Adipocyte (in vitro differentiated cells): ENCODE measurements around the gene PFDN2.

Source experiments
- DNase-seq: peaks from one replicate; pipeline ENCODE4 v3.0.0-alpha.2; 2015; ENCODE audit warnings: low read depth
- H3K27me3 ChIP-seq: replicated peaks from 2 replicates; pipeline ENCODE4 v1.7.0; 2013; ENCODE audit warnings: mild to moderate bottlenecking, low read length, moderate library complexity; ENCODE audit not compliant: control insufficient read depth, insufficient read depth
- H3K36me3 ChIP-seq: 2 replicates; pipeline ENCODE4 v1.7.0; 2013; ENCODE audit warnings: low read length, mild to moderate bottlenecking, moderate library complexity; ENCODE audit not compliant: control insufficient read depth, insufficient read depth, severe bottlenecking
- H3K4me1 ChIP-seq: 2 replicates; pipeline ENCODE4 v1.7.0; 2013; ENCODE audit warnings: mild to moderate bottlenecking, low read length, moderate library complexity; ENCODE audit not compliant: control insufficient read depth, insufficient read depth
- H3K4me3 ChIP-seq: 2 replicates; pipeline ENCODE4 v1.7.0; 2013; ENCODE audit warnings: mild to moderate bottlenecking, low read length, moderate library complexity
- H3K9ac ChIP-seq: 2 replicates; pipeline ENCODE4 v1.7.0; 2013; ENCODE audit warnings: mild to moderate bottlenecking, low read length, moderate library complexity
- H3K9me3 ChIP-seq: 2 replicates; pipeline ENCODE4 v1.7.0; 2013; ENCODE audit warnings: mild to moderate bottlenecking, low read length, moderate library complexity; ENCODE audit not compliant: control insufficient read depth

Gene PFDN2

DNA sequence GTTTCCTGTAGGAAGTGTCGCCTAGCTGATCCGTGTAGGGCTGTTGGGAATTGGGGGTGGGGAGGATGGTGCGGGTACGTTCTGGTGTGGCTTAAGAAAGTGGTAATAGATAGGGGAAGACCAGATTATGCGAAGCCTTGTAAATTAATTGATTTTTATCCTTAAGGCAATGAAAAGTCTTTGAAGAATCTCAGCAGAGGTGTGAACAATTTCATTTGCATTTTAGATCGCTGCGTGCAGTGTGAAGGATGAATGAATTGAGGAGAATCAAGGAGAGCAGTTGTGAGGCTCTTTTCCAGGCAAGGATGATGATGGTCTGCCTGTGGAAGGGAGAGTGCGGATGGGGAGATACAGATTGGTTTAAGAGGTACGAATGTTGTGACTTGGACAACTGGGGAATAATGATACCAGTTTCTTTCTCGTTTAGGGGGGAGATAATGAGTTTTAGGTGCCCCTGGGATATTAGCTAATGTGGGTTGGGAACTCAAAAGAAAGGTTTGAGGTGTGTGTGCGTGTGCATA is 15.4 kb upstream of the PFDN2 start:
- Histone ChIP-seq H3K9ac (peak overlapping the region; percentile 95), H3K4me1 (peaks cover 35% of the 10 kb centered on the region), H3K36me3 (peaks cover 18% of the 10 kb centered on the region), H3K27me3 (no peaks in the 10 kb centered on the region), H3K4me3 (peak overlapping the region; percentile 94), H3K9me3 (no peaks in the 10 kb centered on the region)
- no peak for DNase-seq

DNA sequence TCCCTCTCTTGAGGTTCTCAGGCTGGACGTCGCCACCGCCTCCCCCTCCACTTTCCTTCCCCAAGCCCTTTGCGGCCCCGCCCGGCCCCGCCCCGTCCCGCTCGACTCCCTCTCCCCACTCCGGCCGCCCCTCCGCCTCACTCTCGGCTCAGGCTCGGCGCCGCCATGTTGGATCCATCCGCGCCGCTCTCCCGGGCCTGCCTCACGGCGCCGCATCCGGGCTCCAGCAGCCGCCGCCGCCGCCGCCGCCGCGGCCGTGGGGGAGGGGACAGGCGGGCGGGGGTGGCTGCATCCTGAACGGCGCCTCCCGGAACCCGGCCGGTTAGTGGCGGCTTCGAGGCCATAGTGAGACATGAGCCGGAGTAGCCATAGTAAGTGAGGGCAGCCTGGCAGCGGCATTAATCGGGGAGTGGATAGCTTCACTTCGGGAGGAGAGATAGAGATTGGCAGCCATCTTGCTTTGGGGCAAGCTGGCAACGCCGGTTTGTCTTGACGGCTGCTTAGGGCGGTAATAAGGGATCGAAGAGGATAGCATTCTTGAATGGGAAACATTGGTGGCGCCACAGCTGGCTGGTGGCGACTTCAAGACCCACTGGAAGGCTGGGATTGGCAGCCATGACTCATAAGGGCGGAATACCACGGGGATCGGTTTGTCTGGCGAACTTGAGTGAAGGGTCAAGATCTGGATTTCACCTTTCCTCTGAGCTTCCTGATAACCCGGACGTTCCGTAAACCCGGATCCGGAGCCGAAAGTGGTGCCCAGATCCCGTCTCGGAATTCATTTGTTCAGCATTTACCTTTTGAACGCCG is 14.8 kb upstream of the PFDN2 start, which contains the start of gene DEDD:
TSS of gene DEDD (minus strand) at position 258 of the 810 bp plus-strand sequence. CDS start 8,205 bp downstream, outside the sequence.
- Histone ChIP-seq H3K4me1 (peaks cover 34% of the 10 kb centered on the region), H3K27me3 (no peaks in the 10 kb centered on the region), H3K36me3 (peaks cover 24% of the 10 kb centered on the region), H3K4me3 (peak within 1 kb of the TSS; percentile 94), H3K9me3 (no peaks in the 10 kb centered on the region), H3K9ac (peak within 1 kb of the TSS; percentile 95)
- DNase-seq: peak; percentile 96

DNA sequence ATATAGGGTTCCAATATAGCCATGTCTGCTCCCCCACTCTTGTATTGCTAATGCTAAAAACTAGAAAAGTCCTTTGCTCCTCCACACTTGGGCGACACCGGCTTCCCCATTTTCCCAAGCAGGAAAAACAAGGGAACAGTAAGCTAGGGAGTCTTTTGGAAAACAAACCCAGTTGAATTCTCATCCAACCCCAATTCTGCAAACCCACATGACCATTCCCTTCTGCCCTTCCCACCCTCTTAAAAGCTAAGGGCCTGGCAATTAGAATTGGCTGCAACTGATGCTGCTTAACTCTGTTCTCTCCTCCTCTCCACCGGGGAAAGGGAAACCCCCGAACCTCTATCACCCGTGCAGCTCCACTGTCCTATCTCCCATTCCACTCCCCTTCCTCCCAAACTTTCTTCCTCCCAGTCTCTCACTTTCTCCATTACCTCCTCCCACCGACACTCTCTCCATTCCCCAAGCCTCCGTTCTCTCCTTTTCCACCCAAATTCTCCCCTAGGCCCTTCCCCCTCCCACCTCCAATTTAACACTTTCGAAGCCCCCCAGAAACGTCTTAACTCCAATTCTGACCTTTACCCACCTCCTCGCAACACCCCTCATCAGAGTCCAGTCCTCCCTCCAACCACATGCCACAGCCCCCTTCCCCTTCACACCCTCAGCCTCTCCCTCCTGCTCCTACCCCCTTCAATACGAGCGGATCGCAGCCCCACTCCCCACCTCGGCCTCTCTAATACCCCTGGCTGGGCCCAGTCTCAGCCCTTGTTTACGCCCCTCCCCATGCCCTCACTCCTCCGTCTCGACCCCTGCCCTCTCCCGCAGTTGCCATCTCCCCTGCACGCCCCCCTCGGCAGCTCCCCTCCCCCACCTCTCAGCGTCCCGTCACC is 13.9 kb upstream of the PFDN2 start:
- H3K9me3 ChIP-seq: no peaks in the 10 kb centered on the region
- H3K36me3 ChIP-seq: peaks cover 33% of the 10 kb centered on the region
- H3K4me3 ChIP-seq: peak overlapping the region; percentile 94
- DNase-seq: peak; percentile 67
- H3K27me3 ChIP-seq: no peaks in the 10 kb centered on the region
- H3K4me1 ChIP-seq: peaks cover 30% of the 10 kb centered on the region
- peak overlapping the region; percentile 95 for H3K9ac ChIP-seq

DNA sequence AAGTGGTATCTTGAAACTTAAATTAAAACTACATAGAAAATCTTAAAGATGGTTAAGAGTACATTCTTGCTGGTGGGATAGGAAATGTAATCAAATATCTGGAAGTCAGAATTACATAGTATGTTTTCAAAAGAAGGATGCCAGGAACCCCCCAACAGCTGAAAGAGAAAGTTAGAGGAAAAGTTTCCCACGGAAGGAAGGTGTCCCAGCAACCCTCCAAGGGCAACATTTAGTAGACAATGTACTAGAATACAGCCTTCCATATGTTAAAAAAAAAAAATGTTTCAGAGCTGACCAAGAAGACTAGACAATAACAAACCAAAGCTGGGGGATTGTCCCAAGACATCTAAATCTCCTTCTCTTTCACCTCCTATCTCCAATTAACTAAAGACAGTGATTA is 12.4 kb upstream of the PFDN2 start:
- Histone ChIP-seq H3K9me3 (no peaks in the 10 kb centered on the region), H3K4me3 (peak overlapping the region; percentile 94), H3K9ac (peak overlapping the region; percentile 95), H3K27me3 (no peaks in the 10 kb centered on the region), H3K36me3 (peaks cover 43% of the 10 kb centered on the region), H3K4me1 (peaks cover 30% of the 10 kb centered on the region)
- DNase-seq: no peak

DNA sequence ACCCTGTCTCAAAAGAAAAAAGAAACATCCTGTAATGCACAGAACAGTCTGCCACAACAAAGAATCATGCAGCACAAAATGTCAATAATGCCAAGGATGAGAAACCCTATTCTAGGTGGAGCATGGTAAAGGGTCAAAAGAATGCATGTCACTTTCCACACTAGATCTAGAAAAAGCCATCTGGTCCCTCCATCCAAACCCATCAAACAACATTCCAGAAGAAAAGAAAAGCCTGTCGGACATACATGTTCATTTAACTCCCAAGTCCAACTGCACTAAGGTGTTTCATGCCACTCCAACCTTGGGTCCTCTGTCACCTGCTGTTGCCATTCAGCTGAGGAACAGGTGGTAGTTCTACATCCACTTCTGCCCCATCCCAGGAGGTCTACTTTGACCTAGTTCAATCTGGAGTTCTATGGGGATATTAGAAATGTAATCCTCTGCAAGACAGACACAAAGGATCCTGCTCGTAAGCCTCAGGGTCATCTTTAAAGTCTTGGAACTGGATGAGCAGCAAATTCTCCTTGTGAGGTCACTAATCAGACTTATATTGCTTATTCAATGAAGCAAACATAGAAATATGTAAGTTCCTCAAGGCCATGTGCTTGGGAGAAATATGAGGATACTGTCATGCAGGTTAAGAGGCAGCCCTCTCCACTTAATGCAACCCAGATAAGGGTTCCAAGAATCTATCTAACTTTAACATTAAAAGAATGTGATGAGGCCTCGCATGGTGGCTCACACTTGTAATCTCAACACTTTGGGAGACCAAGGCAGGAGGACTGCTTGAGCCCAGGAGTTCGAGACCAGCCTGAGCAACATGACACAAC is 11.0 kb upstream of the PFDN2 start:
- H3K9ac ChIP-seq: no peak overlapping the region
- no peaks in the 10 kb centered on the region for H3K9me3 ChIP-seq
- DNase-seq: no peak
- H3K36me3 ChIP-seq: peaks cover 53% of the 10 kb centered on the region
- H3K4me1 ChIP-seq: peaks cover 27% of the 10 kb centered on the region
- no peak overlapping the region for H3K4me3 ChIP-seq
- no peaks in the 10 kb centered on the region for H3K27me3 ChIP-seq

DNA sequence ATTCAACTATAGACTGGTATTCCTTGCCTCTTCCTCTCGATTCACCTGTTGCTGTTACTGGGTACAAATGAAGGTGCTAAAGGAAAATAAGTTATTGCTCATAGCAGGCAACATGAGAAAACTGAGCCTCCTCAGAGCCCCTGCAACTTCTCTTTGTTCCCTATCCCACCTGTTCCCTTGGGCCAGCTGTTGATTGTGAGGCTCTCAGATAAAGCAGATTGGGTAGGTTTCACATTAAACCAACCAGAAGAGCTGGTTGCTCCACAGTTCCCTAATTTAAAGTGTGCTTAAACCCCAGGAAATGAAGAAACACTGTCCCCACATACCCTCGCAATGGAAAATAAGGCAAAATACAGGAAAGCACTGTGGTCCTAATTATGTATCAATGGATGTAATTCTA is 9.8 kb upstream of the PFDN2 start:
- Histone ChIP-seq H3K27me3 (no peaks in the 10 kb centered on the region), H3K4me1 (peaks cover 23% of the 10 kb centered on the region), H3K4me3 (no peak overlapping the region), H3K36me3 (peaks cover 64% of the 10 kb centered on the region), H3K9me3 (no peaks in the 10 kb centered on the region), H3K9ac (no peak overlapping the region)
- no peak for DNase-seq

DNA sequence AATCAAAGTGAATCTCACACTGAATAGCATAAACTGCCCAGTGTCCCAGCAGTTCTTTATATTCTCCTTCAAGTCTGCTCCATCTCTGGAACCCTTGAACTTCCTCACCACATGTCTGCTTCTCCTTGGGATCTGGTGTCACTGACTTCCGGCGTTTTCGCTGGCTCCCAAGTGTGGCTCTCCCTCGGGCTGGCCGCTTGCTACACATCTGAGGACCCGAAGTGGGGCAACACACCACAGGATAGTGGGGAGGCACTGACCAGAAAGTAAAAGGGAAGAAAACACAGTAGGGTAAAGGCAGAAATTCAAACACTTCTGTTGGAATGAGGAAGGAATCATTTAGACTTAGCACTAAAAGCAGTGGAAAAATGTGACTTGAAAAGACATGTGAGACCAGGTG is 5.1 kb upstream of the PFDN2 start:
- no peak overlapping the region for H3K9ac ChIP-seq
- no peak overlapping the region for H3K4me3 ChIP-seq
- no peak for DNase-seq
- peaks cover 32% of the 10 kb centered on the region for H3K4me1 ChIP-seq
- H3K27me3 ChIP-seq: no peaks in the 10 kb centered on the region
- peaks cover 70% of the 10 kb centered on the region for H3K36me3 ChIP-seq
- H3K9me3 ChIP-seq: no peaks in the 10 kb centered on the region

DNA sequence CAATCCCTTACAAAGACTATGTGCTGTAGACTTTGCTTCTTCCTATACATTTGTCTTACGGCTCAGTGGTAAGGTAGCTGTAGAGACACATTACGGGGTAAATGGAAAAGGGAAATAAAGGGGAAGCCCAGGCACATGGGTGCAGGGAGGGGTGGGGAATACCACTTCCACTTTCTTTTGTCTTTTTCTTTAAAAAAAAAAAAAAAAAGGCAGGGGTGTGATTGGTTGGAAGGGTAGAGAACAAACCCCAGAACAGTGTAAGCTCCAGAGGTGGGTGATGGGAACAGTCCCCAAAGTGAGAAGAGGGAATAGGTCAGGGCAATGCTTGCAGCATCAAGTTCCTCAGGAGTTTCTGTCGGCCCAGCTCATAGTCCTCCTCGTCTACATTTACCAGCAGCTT is 4.0 kb upstream of the PFDN2 start:
- peaks cover 59% of the 10 kb centered on the region for H3K36me3 ChIP-seq
- H3K4me1 ChIP-seq: peaks cover 30% of the 10 kb centered on the region
- no peaks in the 10 kb centered on the region for H3K9me3 ChIP-seq
- H3K27me3 ChIP-seq: no peaks in the 10 kb centered on the region
- no peak for DNase-seq
- H3K9ac ChIP-seq: no peak overlapping the region
- H3K4me3 ChIP-seq: no peak overlapping the region

DNA sequence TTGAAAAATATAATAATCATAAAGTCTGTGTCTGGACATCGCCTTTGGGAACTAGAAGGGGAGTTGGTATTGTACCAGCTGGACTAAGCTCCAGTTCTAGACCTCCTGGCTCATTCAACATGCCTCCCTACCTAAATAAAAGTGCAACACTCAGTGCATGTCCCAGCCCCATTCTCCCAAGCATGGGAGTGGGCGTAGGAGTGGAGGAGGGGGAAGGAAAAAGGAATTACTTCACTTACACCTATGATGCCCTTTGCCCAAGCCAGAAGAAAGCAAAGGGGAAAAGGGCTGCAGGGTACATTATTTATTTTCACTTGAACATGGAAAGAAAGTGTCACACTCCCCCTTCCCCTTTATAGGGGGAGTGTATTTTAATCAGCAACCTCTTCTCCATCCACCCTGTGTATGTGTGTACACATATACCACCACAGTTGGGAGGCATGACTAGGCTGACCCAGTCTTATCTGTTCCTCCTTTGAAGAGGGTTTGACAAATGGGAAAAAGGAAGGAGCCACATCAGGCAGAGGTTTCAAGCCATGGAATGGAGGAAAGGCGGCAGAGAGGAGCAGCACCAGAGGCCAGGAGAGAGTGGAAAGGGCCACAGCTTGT is 3.3 kb upstream of the PFDN2 start:
- no peak for DNase-seq
- peaks cover 37% of the 10 kb centered on the region for H3K4me1 ChIP-seq
- H3K4me3 ChIP-seq: no peak overlapping the region
- no peaks in the 10 kb centered on the region for H3K27me3 ChIP-seq
- H3K9me3 ChIP-seq: no peaks in the 10 kb centered on the region
- H3K36me3 ChIP-seq: peaks cover 54% of the 10 kb centered on the region
- peak overlapping the region; percentile 2 for H3K9ac ChIP-seq

DNA sequence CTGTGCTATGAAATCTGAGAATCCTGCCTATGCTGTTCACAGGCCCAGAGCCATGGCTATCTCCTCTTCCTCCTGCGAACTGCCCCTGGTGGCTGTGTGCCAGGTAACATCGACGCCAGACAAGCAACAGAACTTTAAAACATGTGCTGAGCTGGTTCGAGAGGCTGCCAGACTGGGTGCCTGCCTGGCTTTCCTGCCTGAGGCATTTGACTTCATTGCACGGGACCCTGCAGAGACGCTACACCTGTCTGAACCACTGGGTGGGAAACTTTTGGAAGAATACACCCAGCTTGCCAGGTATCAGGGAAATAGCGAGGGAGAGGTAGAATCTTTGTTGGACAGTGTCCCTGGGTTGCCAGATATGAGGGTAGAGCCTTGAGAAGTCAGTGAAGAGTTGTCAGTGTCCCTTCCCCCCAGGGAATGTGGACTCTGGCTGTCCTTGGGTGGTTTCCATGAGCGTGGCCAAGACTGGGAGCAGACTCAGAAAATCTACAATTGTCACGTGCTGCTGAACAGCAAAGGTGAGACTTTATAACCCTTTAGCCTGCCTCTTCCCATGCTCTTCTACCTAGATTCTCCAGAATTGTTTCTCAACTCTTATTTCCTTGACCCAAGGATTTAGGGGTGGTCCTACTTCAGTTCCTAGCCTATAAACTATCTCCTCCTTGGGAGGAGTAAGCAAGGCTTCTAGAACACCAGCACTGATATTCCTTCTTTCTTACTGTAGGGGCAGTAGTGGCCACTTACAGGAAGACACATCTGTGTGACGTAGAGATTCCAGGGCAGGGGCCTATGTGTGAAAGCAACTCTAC is 1.5 kb upstream of the PFDN2 start:
- Histone ChIP-seq H3K4me1 (peaks cover 49% of the 10 kb centered on the region), H3K36me3 (peaks cover 51% of the 10 kb centered on the region), H3K4me3 (peak overlapping the region; percentile 100), H3K27me3 (no peaks in the 10 kb centered on the region), H3K9me3 (no peaks in the 10 kb centered on the region), H3K9ac (peak overlapping the region; percentile 99)
- peak; percentile 77 for DNase-seq
